Stimulated activated CD8-positive, alpha-beta memory T cell treated with anti-CD3 and anti-CD28 coated beads, Interleukin-7, amount 100 ng/mL, for 4 hours (primary cell): ENCODE measurements around the gene KIF17.

Experiments used
- DNase-seq, 2 donors: peaks; one replicate each; pipeline ENCODE4 v3.0.0-alpha.2; 2020; ENCODE audit warnings: low read depth in 2 of 2

The KIF17 gene

DNA sequence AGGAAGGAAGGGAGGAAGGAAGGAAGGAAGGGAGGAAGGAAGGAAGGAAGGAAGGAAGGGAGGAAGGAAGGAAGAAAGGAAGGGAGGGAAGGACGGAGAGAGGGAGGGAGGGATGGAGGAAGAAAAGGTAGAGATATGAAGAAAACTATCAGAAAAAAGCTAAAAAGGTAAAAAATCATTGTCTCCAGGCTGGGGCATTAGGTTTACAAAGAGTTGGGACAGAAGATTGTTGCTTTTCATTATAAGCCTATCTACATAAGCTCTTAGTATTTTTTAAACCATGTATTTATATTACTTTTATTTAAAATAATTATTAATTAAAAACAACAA is 91.7 kb downstream of the KIF17 start:
- DNase-seq: no peak

DNA sequence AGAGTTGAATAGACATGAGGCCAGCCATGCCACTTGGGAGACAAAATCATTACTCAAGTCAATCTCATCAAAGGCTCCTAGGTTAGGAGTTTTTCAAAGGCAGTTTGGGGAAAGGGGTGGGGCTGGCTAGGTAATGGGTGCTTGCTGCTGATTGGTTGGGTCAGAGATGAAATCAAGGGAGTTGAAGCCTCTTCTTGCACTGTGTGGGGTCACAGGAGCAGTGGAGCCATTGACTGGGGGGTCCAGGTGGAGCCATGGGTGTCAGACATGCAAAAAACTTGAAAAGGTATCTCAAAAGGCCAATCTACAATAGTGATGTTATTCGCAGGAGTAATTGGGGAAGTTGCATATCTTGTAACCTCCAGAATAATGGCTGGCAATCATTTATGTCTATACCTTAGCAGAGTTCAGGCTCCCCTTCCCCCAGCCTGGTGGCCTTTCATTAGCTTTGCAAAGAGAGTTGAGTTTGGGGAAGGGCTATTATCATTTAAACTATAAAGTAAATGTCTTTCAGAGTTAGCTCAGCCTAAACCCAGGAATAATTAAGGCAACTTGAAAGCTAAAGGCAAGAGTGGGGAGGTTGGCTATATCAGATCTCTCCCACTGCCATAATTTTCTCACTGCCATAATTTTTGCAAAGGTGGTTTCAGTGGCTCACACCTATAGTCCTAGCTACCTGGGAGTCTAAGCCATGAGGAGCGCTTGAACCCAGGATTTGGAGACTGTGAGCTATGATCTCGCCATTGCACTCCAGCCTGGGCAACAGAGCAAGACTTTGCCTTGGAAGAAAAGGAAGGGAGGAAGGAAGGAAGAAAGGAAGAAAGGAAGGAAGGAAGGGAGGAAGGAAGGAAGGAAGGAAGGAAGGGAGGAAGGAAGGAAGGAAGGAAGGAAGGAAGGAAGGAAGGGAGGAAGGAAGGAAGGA is 92.4 kb downstream of the KIF17 start:
- DNase-seq: no peak

DNA sequence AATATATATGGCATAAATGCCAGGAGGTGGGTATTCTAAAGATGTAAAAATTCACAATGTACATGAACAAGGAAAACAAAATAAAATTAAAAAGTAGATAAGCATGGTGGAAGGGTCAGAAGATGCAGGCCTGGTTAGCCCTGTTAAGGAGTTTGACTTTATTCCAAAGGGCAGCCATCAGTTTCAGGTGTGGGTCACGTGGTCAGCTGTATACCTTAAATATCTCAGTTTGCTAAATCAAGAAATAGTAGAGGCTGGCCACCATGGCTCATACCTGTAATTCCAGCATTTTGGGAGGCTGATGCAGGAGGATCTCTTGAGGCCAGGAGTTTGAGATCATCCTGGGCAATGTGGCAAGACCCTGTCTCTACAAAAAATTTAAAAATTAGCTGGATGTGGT is 93.1 kb downstream of the KIF17 start:
- DNase-seq: no peak

DNA sequence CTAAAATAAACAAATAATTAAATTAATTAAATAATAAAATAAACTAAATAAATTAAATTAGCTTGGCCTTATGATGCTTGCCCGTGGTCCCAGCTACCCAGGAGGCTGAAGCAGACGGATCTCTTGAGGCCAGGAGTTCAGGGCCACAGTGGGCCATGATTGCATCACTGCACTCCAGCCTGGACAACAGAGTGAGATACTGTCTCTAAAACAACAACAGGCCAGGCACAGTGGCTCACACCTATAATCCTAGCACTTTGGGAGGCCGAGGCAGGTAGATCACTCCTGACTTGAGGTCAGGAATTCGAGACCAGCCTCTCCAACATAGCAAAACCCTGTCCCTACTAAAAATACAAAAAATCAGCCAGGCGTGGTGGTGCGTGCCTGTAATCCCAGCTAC is 96.8 kb downstream of the KIF17 start:
- no peak for DNase-seq

DNA sequence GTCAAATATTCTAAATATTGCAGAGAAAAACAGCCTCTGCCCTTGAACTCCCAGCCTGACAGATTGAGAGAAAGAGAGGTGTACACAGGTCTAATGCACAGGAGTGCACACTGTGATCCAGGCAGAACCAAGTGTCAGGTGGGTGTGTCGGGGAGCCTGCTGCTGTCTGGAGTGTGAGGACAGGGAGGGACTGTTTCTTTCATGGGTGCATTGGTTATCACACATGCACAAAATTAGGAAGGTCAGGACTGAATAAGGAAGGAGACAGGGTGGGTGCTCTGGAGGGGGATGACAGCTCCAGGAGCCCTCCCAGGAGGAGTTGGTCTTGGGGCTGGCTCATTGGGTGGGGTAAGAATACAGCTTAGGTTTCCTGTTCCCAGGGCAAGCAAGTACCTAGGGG is 97.8 kb downstream of the KIF17 start:
- no peak for DNase-seq

DNA sequence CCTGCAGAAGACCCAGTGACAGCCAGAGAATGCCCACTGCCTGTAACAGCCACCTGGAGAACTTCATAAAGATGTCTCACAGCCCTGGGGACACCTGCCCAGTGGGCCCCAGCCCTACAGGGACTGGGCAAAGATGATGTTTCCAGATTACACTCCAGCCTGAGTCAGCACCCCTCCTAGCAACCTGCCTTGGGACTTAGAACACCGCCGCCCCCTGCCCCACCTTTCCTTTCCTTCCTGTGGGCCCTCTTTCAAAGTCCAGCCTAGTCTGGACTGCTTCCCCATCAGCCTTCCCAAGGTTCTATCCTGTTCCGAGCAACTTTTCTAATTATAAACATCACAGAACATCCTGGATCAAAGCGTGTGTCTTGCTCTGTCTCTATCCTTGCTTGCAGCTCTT is 99.3 kb downstream of the KIF17 start:
- DNase-seq: no peak

DNA sequence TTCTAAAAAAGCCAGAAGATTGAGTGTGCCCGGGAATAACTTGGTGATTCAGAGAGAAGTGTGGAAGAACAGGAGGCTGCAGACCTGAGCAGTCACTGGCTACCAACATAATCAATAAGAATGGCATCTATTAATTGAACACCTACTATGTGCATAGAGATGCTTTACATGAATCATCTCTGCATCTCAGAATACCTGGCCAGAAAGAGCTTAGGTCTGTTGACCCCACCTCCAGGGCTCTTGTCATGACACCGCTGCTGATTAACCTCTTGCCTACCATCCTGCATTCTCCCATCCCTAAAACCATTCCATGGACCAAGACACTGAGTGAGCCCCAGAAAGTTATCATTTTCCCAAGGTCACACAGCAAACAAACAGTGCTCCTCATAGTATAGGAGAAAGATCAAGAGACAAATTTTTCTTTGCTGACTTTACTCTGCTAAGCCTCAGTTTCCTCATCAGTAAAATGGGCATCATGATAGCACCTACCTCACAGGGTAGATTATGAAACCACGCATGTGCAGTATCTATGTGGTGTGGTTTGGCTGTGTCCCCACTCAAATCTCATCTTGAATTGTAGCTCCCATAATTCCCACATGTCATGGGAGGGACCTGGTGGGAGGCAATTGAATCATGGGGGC is 100.8 kb downstream of the KIF17 start:
- DNase-seq: no peak

DNA sequence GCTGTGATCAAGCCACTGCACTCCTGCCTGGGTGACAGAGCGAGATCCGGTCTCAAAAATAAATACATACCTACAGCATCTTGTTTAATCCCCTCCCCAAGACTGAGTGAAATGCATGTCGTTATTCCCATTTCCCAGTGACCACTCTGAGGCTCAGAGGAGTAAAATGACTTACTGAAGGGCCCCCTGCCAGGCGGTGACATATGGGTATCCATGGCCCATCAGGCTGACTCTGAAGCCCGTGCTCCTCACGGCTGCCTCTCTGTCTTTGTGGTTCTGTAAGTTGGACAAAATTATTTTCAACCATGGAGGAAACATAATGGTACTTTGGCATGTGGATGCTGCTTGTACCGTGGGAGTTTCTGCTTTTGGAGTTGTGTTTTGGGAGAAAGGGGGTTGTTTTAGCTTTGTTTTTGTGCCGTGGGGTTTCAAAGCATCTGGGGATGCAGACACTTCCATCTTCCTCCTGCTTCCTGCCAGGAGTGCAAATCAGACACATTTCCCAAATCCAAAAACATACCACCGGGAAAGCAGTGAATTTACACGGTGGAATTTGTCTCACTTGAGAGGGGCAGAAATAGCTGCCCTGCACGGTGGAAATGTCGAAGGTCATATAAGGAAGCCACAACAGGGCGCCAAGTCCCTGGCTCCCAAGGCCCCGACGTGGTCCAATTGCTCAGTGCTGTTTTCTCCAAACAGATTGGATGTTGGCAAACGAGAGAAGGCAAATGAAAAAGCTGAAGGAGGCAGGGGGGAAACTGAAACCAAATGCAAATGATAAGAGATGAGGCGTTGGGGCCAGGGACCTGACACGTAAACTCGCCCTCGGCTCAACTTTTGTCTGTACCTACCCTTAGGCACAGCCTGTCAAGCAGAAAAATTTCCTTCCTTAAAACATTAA is 101.6 kb downstream of the KIF17 start:
- DNase-seq: no peak

DNA sequence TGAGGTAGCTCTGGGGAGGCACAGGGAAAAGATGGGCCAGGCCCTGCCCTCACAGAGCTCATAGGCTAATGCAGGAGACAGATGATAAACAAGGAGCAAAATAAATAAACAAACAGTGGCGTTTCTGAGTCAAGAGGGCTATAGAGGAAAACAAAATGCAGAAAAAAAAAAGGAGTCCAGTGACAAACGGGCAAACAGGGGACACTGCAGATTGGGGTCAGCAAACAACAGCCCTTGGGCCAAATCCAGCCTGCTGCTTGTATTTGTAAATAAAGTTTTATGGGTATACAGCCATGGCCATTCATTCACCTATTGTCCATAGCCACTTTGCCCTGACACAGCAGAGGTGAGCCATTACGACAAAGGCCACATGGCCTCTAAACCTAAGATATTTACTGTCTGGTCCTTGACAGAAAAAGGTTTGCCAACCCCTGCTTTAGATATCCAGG is 103.7 kb downstream of the KIF17 start:
- DNase-seq: no peak
